ENCODE results near the gene CCND1.

DNA sequence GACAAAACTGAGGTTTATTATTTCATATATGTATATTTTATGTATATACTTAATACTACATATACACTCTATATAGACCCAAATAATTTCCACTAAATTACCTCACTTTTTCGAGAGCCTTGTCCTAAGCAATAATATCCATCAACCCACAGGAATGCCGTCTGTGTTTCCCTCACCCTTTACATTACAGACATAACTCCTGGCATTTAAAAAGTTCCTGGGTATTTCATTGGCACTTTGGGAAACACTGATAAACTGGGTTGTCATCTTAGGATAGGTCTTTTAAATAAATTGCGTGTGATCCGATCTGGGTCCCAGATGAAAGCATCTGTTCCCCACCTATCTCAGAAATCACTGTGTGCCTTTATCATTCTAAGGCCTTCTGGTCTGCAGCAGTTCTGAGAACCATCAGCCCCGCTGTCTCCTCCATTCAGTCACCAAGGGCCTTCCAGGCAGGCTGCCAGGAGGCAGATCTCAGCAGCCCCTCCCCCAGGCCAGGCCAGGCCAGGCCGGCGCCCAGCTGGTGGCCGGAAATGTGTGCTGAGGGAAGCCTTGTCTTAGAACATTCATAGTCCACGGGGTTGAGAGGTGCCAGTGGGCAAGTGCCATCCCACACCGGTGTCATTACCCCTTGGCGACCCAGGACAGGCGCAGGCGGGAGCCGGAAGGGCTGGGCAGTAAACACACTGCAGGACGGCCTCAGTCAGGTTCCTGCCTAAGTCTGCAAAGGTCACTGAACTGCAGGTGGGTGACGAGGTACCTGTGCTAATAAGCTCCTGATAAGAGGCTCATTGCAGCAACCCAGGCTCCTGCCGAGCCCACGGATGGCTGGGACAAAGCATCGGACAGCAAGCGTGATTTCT lies 59.6 kb downstream of the CCND1 start:
- no peak for TF ChIP-seq CTCF (IDR thresholded peaks at IDR 0.05)
- no peak for TF ChIP-seq EP300 (IDR thresholded peaks at IDR 0.05)
